ENCODE results near the gene BCL2L11.
A peak's percentile ranks its signal among the peaks of the same experiment; 100 is the strongest.

Gene BCL2L11

GRCh38 chr2:111167863-111168162 is 47.1 kb downstream of the BCL2L11 start:
- no peak overlapping the region for H3K4me3 ChIP-seq (ENCODE audit: low read depth, low read length)
- no peak for DNase-seq (ENCODE audit: low read depth)
- TF ChIP-seq POLR2A (IDR thresholded peaks at IDR 0.05; ENCODE audit: extremely low read depth, insufficient read length) = no peak
- TF ChIP-seq MAX (IDR thresholded peaks at IDR 0.05; ENCODE audit: low read depth, low read length) = no peak
- TF ChIP-seq CTCF (IDR thresholded peaks at IDR 0.05; ENCODE audit: low read depth, low read length) = no peak
- TF ChIP-seq MYC (IDR thresholded peaks at IDR 0.05; ENCODE audit: low read depth, low read length) = no peak

GRCh38 chr2:111168528-111169239 is 48.0 kb downstream of the BCL2L11 start:
- no peak overlapping the region for H3K4me3 ChIP-seq (ENCODE audit: low read depth, low read length)
- DNase-seq (ENCODE audit: low read depth) = peak; percentile 68
- TF ChIP-seq MAX (IDR thresholded peaks at IDR 0.05; ENCODE audit: low read depth, low read length) (no peak), MYC (IDR thresholded peaks at IDR 0.05; ENCODE audit: low read depth, low read length) (no peak), POLR2A (IDR thresholded peaks at IDR 0.05; ENCODE audit: extremely low read depth, insufficient read length) (no peak), CTCF (IDR thresholded peaks at IDR 0.05; ENCODE audit: low read depth, low read length) (no peak)

DNA sequence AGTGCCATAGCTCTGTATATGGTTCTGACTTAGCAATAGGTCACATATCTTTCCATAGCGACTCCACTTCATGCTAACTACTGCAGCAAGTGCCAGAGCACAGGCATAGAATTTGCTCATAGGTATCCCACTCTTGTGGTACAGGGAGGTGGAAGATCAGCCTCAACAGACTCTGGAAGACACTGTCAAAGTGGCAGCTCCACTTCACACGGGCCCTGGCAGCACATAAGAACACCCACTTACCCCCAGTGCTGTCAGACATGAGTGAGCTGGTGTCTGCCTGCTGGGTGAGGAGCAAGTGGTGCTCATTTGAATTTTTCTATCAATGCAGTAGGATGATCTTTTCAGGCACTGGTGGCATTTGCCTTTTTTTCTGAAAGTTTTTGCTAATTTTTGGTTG is 48.6 kb downstream of the BCL2L11 start:
- TF ChIP-seq CTCF (IDR thresholded peaks at IDR 0.05; ENCODE audit: low read depth, low read length) = no peak
- no peak for DNase-seq (ENCODE audit: low read depth)
- H3K4me3 ChIP-seq (ENCODE audit: low read depth, low read length) = no peak overlapping the region

- TF ChIP-seq POLR2A (IDR thresholded peaks at IDR 0.05; ENCODE audit: extremely low read depth, insufficient read length) = no peak
- TF ChIP-seq CTCF (IDR thresholded peaks at IDR 0.05; ENCODE audit: low read depth, low read length) = no peak
- no peak for TF ChIP-seq MAX (IDR thresholded peaks at IDR 0.05; ENCODE audit: low read depth, low read length)
- no peak for TF ChIP-seq MYC (IDR thresholded peaks at IDR 0.05; ENCODE audit: low read depth, low read length)
- no peak for DNase-seq (ENCODE audit: low read depth)
- no peak overlapping the region for H3K4me3 ChIP-seq (ENCODE audit: low read depth, low read length)
Measured at GRCh38 chr2:111169924-111170323, 49.2 kb downstream of the BCL2L11 start.

DNA sequence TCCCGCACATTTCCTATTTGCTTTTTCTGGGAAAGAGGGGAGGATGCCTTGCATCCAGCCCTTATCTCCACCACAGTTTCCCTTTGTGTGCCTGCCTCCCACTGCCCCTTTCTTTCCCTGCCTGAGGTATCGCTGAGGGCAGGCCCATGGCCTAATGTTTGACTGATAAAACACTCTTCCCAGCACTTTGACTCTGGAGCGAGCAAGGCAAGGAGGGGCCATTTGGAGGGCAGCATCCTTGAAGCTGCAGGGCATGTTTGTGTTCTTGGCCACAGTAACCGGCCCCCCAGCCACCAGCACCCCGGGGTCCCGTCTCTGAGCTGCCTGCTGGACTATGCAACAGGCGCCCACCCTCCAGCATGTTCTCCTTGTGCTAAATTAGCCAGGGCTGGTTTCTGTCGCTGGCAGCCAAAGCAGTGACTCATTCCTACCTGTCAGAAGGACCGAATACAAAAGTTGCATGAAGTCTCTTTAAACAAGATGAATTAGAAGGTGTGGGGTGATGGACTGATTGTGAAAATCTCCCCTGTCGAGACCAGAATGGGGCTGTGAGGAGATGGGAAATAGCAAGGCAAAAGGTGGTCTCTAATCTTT is 50.7 kb downstream of the BCL2L11 start:
- no peak for DNase-seq (ENCODE audit: low read depth)
- H3K4me3 ChIP-seq (ENCODE audit: low read depth, low read length) = no peak overlapping the region
- TF ChIP-seq POLR2A (IDR thresholded peaks at IDR 0.05; ENCODE audit: extremely low read depth, insufficient read length) = no peak

- DNase-seq (ENCODE audit: low read depth) = no peak
- H3K4me3 ChIP-seq (ENCODE audit: low read depth, low read length) = no peak overlapping the region
Measured at GRCh38 chr2:111172666-111173065, 52.0 kb downstream of the BCL2L11 start.

More at GRCh38 chr2:111172666-111173065, 52.0 kb downstream of the BCL2L11 start:
- TF ChIP-seq CTCF (IDR thresholded peaks at IDR 0.05; ENCODE audit: low read depth, low read length) = no peak
- TF ChIP-seq MYC (IDR thresholded peaks at IDR 0.05; ENCODE audit: low read depth, low read length) = no peak
- no peak for TF ChIP-seq POLR2A (IDR thresholded peaks at IDR 0.05; ENCODE audit: extremely low read depth, insufficient read length)
- TF ChIP-seq MAX (IDR thresholded peaks at IDR 0.05; ENCODE audit: low read depth, low read length) = no peak

Data from NB4 (cell line).